ENCODE measurements around the gene PIK3C3.

Gene PIK3C3

DNA sequence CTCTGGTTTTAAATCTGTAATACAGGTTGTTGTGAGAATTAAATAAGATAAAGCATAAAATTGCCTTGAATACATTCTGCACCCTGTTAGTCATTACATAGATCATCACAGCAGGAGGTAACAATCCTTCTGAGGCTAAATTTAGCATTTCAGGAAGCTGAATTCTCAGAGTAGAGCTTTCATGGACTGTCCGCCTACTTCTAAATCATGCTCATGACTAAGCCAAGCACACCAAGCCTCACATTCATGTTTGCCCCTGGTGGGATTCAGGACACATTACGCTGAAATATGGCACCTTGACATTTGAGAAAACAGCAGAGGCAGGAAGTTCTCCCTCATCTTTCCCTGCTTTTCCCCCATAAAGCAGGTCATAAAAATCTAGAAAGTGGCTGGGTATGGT lies 16.6 kb upstream of the PIK3C3 start:
- Histone ChIP-seq H3K27ac (no peak overlapping the region), H3K27me3 (ENCODE audit: insufficient read depth, low read depth) (no peaks in the 10 kb centered on the region), H3K4me2 (no peak overlapping the region), H4K20me1 (ENCODE audit: insufficient read depth) (no peaks in the 10 kb centered on the region), H3K4me1 (ENCODE audit: low read depth, poor library complexity, severe bottlenecking) (no peaks in the 10 kb centered on the region), H2AFZ (ENCODE audit: low read depth) (no peak overlapping the region), H3K36me3 (ENCODE audit: insufficient read depth) (no peaks in the 10 kb centered on the region), H3K9ac (no peak overlapping the region), H3K4me3 (IDR thresholded peaks at IDR 0.05; ENCODE audit: insufficient read depth, low read depth, low read length) (no peak overlapping the region), H3K79me2 (ENCODE audit: insufficient read depth, low read depth) (no peaks in the 10 kb centered on the region)
- TF ChIP-seq, protein P1, sequence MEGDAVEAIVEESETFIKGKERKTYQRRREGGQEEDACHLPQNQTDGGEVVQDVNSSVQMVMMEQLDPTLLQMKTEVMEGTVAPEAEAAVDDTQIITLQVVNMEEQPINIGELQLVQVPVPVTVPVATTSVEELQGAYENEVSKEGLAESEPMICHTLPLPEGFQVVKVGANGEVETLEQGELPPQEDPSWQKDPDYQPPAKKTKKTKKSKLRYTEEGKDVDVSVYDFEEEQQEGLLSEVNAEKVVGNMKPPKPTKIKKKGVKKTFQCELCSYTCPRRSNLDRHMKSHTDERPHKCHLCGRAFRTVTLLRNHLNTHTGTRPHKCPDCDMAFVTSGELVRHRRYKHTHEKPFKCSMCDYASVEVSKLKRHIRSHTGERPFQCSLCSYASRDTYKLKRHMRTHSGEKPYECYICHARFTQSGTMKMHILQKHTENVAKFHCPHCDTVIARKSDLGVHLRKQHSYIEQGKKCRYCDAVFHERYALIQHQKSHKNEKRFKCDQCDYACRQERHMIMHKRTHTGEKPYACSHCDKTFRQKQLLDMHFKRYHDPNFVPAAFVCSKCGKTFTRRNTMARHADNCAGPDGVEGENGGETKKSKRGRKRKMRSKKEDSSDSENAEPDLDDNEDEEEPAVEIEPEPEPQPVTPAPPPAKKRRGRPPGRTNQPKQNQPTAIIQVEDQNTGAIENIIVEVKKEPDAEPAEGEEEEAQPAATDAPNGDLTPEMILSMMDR (conservative IDR thresholded peaks at IDR 0.05; ENCODE audit: low read depth, low read length), result no peak

GRCh38 chr18:41939326-41939725 lies 15.7 kb upstream of the PIK3C3 start:
- H3K27ac ChIP-seq, result no peak overlapping the region
- H3K9ac ChIP-seq, result no peak overlapping the region
- TF ChIP-seq, protein P1 (conservative IDR thresholded peaks at IDR 0.05; ENCODE audit: low read depth, low read length), result no peak
- no peaks in the 10 kb centered on the region for H3K4me1 ChIP-seq (ENCODE audit: low read depth, poor library complexity, severe bottlenecking)
- no peaks in the 10 kb centered on the region for H3K79me2 ChIP-seq (ENCODE audit: insufficient read depth, low read depth)
- H3K36me3 ChIP-seq (ENCODE audit: insufficient read depth), result no peaks in the 10 kb centered on the region
- no peak overlapping the region for H2AFZ ChIP-seq (ENCODE audit: low read depth)
- no peak overlapping the region for H3K4me3 ChIP-seq (IDR thresholded peaks at IDR 0.05; ENCODE audit: insufficient read depth, low read depth, low read length)
- H3K27me3 ChIP-seq (ENCODE audit: insufficient read depth, low read depth), result no peaks in the 10 kb centered on the region
- H4K20me1 ChIP-seq (ENCODE audit: insufficient read depth), result no peaks in the 10 kb centered on the region
- H3K4me2 ChIP-seq, result no peak overlapping the region

DNA sequence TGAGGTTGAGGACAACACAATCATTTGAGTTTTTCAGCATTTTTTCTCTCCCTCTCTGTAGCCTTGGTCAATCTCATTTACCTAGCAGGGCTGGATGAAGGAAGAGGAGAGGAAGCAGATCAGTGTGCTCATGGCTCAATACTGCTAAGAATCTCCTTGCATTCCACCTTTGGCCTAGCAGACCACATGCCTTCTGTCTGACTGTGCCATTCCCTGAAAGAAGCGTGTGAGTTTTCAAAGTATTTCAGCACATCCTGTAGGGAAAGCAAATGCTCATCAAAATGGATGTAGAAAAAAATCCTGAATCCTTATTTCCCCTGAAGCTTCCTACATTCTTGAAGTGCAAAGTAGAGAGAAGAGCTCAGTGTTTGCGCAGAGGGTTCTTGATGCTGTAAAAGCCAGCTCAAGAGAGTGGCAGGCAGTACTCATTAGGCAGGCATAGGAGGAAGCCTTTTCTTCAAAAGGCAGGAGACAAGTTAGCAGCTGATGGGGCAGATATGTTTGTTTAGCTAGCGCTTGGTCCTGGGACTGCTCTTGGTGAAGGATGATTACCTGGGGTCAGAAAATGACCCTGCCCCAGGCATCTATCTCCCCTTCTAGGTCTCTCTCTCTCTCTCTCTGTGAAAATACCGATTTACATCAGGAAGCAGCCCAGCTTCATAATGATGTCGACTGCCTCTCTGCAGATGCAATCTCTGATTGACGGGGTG lies 14.4 kb upstream of the PIK3C3 start:
- H3K4me1 ChIP-seq (ENCODE audit: low read depth, poor library complexity, severe bottlenecking), result no peaks in the 10 kb centered on the region
- no peak overlapping the region for H3K9ac ChIP-seq
- H3K4me2 ChIP-seq, result no peak overlapping the region
- no peaks in the 10 kb centered on the region for H4K20me1 ChIP-seq (ENCODE audit: insufficient read depth)
- no peaks in the 10 kb centered on the region for H3K79me2 ChIP-seq (ENCODE audit: insufficient read depth, low read depth)
- H3K27me3 ChIP-seq (ENCODE audit: insufficient read depth, low read depth), result no peaks in the 10 kb centered on the region
- H3K4me3 ChIP-seq (IDR thresholded peaks at IDR 0.05; ENCODE audit: insufficient read depth, low read depth, low read length), result no peak overlapping the region
- no peaks in the 10 kb centered on the region for H3K36me3 ChIP-seq (ENCODE audit: insufficient read depth)
- no peak overlapping the region for H3K27ac ChIP-seq
- TF ChIP-seq, protein P1 (conservative IDR thresholded peaks at IDR 0.05; ENCODE audit: low read depth, low read length), result no peak
- no peak overlapping the region for H2AFZ ChIP-seq (ENCODE audit: low read depth)

- H2AFZ ChIP-seq (ENCODE audit: low read depth), result no peak overlapping the region
- H3K27ac ChIP-seq, result no peak overlapping the region
Observed at GRCh38 chr18:41942254-41942653, 12.8 kb upstream of the PIK3C3 start.

More at GRCh38 chr18:41942254-41942653, 12.8 kb upstream of the PIK3C3 start:
- TF ChIP-seq, protein P1 (conservative IDR thresholded peaks at IDR 0.05; ENCODE audit: low read depth, low read length), result no peak
- Histone ChIP-seq H3K4me1 (ENCODE audit: low read depth, poor library complexity, severe bottlenecking) (peaks cover 6% of the 10 kb centered on the region), H3K9ac (no peak overlapping the region), H3K4me2 (no peak overlapping the region), H4K20me1 (ENCODE audit: insufficient read depth) (no peaks in the 10 kb centered on the region), H3K4me3 (IDR thresholded peaks at IDR 0.05; ENCODE audit: insufficient read depth, low read depth, low read length) (no peak overlapping the region), H3K36me3 (ENCODE audit: insufficient read depth) (no peaks in the 10 kb centered on the region), H3K27me3 (ENCODE audit: insufficient read depth, low read depth) (no peaks in the 10 kb centered on the region), H3K79me2 (ENCODE audit: insufficient read depth, low read depth) (no peaks in the 10 kb centered on the region)
